Activated CD8-positive, alpha-beta memory T cell treated with anti-CD3 and anti-CD28 coated beads, Interleukin-2, amount 50 U/mL, for 1 hour (primary cell): ENCODE measurements around the gene NFU1.

ENCODE experiments used
- DNase-seq: peaks from one replicate; pipeline ENCODE4 v3.0.0-alpha.2; 2020; ENCODE audit errors: extremely low read depth

NFU1 gene

GRCh38 chr2:69436938-69437750, at the start of gene NFU1:
Gene NFU1, minus strand, starts transcription at chr2:69437435. Its CDS starts 13 bp downstream, at chr2:69437422.
- peak; percentile 85 for DNase-seq

GRCh38 chr2:69483696-69484095, 46.5 kb upstream of the NFU1 start:
- DNase-seq: no peak

GRCh38 chr2:69483024-69483423, 45.8 kb upstream of the NFU1 start:
- no peak for DNase-seq

GRCh38 chr2:69482471-69482870, 45.2 kb upstream of the NFU1 start:
- DNase-seq: no peak

- no peak for DNase-seq
Observed at GRCh38 chr2:69481421-69481820, 44.2 kb upstream of the NFU1 start.

GRCh38 chr2:69477627-69478026, 40.4 kb upstream of the NFU1 start:
- DNase-seq: no peak

- no peak for DNase-seq
Observed at GRCh38 chr2:69474688-69475087, 37.5 kb upstream of the NFU1 start.

- no peak for DNase-seq
Observed at GRCh38 chr2:69471793-69472192, 34.6 kb upstream of the NFU1 start.

GRCh38 chr2:69470911-69471310, 33.7 kb upstream of the NFU1 start:
- DNase-seq: no peak

GRCh38 chr2:69469784-69470183, 32.5 kb upstream of the NFU1 start:
- DNase-seq: no peak

- DNase-seq: no peak
Observed at GRCh38 chr2:69469375-69469774, 32.1 kb upstream of the NFU1 start.

GRCh38 chr2:69466728-69467127, 29.5 kb upstream of the NFU1 start:
- no peak for DNase-seq

GRCh38 chr2:69465513-69466456, 28.6 kb upstream of the NFU1 start:
- no peak for DNase-seq

- DNase-seq: no peak
Observed at GRCh38 chr2:69464575-69464974, 27.3 kb upstream of the NFU1 start.

GRCh38 chr2:69462780-69463179, 25.5 kb upstream of the NFU1 start:
- DNase-seq: no peak

GRCh38 chr2:69461404-69461803, 24.2 kb upstream of the NFU1 start:
- no peak for DNase-seq

- DNase-seq: no peak
Observed at GRCh38 chr2:69459936-69460335, 22.7 kb upstream of the NFU1 start.

- DNase-seq: no peak
Observed at GRCh38 chr2:69456950-69457445, 19.8 kb upstream of the NFU1 start.

- DNase-seq: no peak
Observed at GRCh38 chr2:69456154-69456553, 18.9 kb upstream of the NFU1 start.

- DNase-seq: no peak
Observed at GRCh38 chr2:69454976-69455375, 17.7 kb upstream of the NFU1 start.

GRCh38 chr2:69453475-69454129, 16.4 kb upstream of the NFU1 start:
- DNase-seq: no peak

- DNase-seq: no peak
Observed at GRCh38 chr2:69452687-69453086, 15.5 kb upstream of the NFU1 start.
